ENCODE results near the gene CELA3A.
"Not testable (repeated sequence)": the region's sequence is repeated elsewhere in the genome, so short reads cannot be mapped to it uniquely, and the experiment has no call there.

Gene CELA3A

GRCh38 chr1:22002875-22003274 is 1.4 kb downstream of the CELA3A start:
- H4K20me1 ChIP-seq (ENCODE audit: insufficient read depth, low read length, poor library complexity, severe bottlenecking); H3K79me2 ChIP-seq (ENCODE audit: insufficient read depth, low read length); H3K4me3 ChIP-seq (ENCODE audit: low read length, poor library complexity, severe bottlenecking); H3F3A ChIP-seq (ENCODE audit: low read depth); H3K36me3 ChIP-seq (ENCODE audit: insufficient read depth, low read length); H3K9ac ChIP-seq (ENCODE audit: low read depth, low read length, poor library complexity, severe bottlenecking); H2AFZ ChIP-seq (ENCODE audit: low read length); H3K9me2 ChIP-seq (replicated peaks; ENCODE audit: low read depth, low read length); H3K27me3 ChIP-seq (ENCODE audit: insufficient read depth, low read length, poor library complexity, severe bottlenecking); H3K4me1 ChIP-seq (ENCODE audit: insufficient read depth, low read length, poor library complexity, severe bottlenecking); H3K4me2 ChIP-seq (ENCODE audit: low read depth, low read length, poor library complexity, severe bottlenecking); H3K9me3 ChIP-seq (ENCODE audit: insufficient read depth, low read depth, low read length): not testable (repeated sequence)

DNA sequence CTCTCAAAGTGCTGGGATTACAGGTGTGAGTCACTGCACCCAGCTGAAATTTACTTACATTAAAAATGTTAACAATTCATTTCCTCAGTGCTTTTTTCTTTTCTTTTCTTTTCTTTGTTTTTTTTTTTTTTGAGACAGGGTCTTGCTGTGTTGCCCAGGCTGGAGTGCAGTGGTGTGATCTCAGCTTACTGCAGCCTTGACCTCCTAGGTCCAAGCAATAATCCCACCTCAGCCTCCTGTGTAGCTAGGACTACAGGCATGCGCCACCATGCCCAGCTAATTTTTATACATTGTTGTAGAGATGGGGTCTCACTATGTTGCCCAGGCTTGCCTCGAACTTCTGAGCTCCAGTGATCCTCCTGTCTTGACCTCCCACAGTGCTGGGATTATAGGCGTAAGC is 2.5 kb downstream of the CELA3A start:
- H3F3A ChIP-seq (ENCODE audit: low read depth); H3K9me3 ChIP-seq (ENCODE audit: insufficient read depth, low read depth, low read length); H3K27me3 ChIP-seq (ENCODE audit: insufficient read depth, low read length, poor library complexity, severe bottlenecking); H3K9me2 ChIP-seq (replicated peaks; ENCODE audit: low read depth, low read length); H4K20me1 ChIP-seq (ENCODE audit: insufficient read depth, low read length, poor library complexity, severe bottlenecking); H3K4me2 ChIP-seq (ENCODE audit: low read depth, low read length, poor library complexity, severe bottlenecking); H3K4me1 ChIP-seq (ENCODE audit: insufficient read depth, low read length, poor library complexity, severe bottlenecking); H2AFZ ChIP-seq (ENCODE audit: low read length); H3K79me2 ChIP-seq (ENCODE audit: insufficient read depth, low read length); H3K4me3 ChIP-seq (ENCODE audit: low read length, poor library complexity, severe bottlenecking); H3K9ac ChIP-seq (ENCODE audit: low read depth, low read length, poor library complexity, severe bottlenecking); H3K36me3 ChIP-seq (ENCODE audit: insufficient read depth, low read length): not testable (repeated sequence)

DNA sequence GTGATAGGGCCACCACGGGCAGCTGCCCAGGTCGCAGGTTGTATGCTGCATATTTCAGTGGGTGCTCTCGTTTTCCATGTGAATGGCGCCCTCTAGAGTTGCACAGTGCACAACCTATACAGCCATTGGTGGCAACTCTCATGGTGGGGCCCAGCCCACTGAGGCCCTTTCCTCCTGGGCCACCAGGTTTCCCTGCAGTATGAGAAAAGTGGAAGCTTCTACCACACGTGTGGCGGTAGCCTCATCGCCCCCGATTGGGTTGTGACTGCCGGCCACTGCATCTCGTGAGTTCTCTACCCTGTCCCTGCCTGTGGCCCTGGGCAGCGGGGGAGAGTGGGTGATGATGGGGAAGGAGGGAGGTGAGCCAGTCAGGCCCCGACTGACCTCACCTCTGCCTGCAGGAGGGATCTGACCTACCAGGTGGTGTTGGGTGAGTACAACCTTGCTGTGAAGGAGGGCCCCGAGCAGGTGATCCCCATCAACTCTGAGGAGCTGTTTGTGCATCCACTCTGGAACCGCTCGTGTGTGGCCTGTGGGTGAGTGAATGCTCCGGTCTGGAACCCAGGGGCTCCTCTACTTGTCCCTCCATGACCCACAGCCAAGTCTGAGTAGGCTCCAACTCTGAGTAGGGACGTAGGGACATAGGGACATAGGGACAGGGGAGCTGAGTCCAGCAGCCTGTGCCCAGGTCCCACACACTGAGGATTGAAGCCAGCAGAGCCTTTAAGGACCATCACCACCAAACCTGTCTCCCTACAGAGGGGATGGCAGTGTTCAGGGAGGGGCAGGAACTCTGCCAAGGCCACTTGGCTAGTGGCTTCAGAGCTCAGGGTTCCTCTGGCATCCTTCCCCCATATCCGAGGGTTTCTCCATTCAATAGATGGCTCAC is 4.0 kb downstream of the CELA3A start:
- not testable (repeated sequence) for H3F3A ChIP-seq (ENCODE audit: low read depth); H3K9me2 ChIP-seq (replicated peaks; ENCODE audit: low read depth, low read length); H3K79me2 ChIP-seq (ENCODE audit: insufficient read depth, low read length); H2AFZ ChIP-seq (ENCODE audit: low read length); H3K9me3 ChIP-seq (ENCODE audit: insufficient read depth, low read depth, low read length); H3K4me2 ChIP-seq (ENCODE audit: low read depth, low read length, poor library complexity, severe bottlenecking); H3K27me3 ChIP-seq (ENCODE audit: insufficient read depth, low read length, poor library complexity, severe bottlenecking); H4K20me1 ChIP-seq (ENCODE audit: insufficient read depth, low read length, poor library complexity, severe bottlenecking); H3K36me3 ChIP-seq (ENCODE audit: insufficient read depth, low read length); H3K4me3 ChIP-seq (ENCODE audit: low read length, poor library complexity, severe bottlenecking); H3K4me1 ChIP-seq (ENCODE audit: insufficient read depth, low read length, poor library complexity, severe bottlenecking); H3K9ac ChIP-seq (ENCODE audit: low read depth, low read length, poor library complexity, severe bottlenecking)
- peak; percentile 49 for TF ChIP-seq CTCF (conservative IDR thresholded peaks at IDR 0.05; ENCODE audit: low read length)

DNA sequence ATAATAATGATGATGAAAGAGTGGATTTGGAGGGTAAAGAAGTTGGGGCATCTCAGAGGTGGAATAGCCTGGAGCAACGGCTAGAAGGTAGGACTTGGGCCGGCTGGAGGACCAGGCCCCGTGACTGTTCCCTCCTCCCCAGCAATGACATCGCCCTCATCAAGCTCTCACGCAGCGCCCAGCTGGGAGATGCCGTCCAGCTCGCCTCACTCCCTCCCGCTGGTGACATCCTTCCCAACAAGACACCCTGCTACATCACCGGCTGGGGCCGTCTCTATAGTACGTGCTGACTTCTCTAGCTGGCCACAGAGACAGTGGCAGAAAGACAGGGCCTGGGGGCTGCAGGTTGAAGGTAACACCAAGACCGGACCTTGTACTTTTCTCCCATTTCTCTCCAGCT is 5.3 kb downstream of the CELA3A start:
- H3K4me3 ChIP-seq (ENCODE audit: low read length, poor library complexity, severe bottlenecking); H4K20me1 ChIP-seq (ENCODE audit: insufficient read depth, low read length, poor library complexity, severe bottlenecking); H3K36me3 ChIP-seq (ENCODE audit: insufficient read depth, low read length); H3K27me3 ChIP-seq (ENCODE audit: insufficient read depth, low read length, poor library complexity, severe bottlenecking); H2AFZ ChIP-seq (ENCODE audit: low read length); H3F3A ChIP-seq (ENCODE audit: low read depth); H3K9me2 ChIP-seq (replicated peaks; ENCODE audit: low read depth, low read length); H3K9ac ChIP-seq (ENCODE audit: low read depth, low read length, poor library complexity, severe bottlenecking); H3K79me2 ChIP-seq (ENCODE audit: insufficient read depth, low read length); H3K4me1 ChIP-seq (ENCODE audit: insufficient read depth, low read length, poor library complexity, severe bottlenecking); H3K9me3 ChIP-seq (ENCODE audit: insufficient read depth, low read depth, low read length); H3K4me2 ChIP-seq (ENCODE audit: low read depth, low read length, poor library complexity, severe bottlenecking): not testable (repeated sequence)

DNA sequence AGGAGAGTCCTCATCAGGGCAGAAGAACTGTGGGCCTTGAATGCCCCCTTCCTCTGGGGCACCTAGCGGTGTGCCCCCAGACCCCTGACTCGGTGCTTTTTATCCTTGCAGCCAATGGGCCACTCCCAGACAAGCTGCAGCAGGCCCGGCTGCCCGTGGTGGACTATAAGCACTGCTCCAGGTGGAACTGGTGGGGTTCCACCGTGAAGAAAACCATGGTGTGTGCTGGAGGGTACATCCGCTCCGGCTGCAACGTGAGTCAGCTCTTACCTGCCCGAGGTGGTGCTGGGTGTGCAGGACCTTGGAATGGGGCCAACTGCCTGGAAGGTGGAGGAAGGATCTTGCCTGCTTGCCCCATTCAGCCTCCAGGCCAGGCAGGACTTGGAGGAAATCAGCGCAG is 5.8 kb downstream of the CELA3A start:
- H3K9me2 ChIP-seq (replicated peaks; ENCODE audit: low read depth, low read length); H3K36me3 ChIP-seq (ENCODE audit: insufficient read depth, low read length); H3K9me3 ChIP-seq (ENCODE audit: insufficient read depth, low read depth, low read length); H3K79me2 ChIP-seq (ENCODE audit: insufficient read depth, low read length); H3K9ac ChIP-seq (ENCODE audit: low read depth, low read length, poor library complexity, severe bottlenecking); H4K20me1 ChIP-seq (ENCODE audit: insufficient read depth, low read length, poor library complexity, severe bottlenecking); H2AFZ ChIP-seq (ENCODE audit: low read length); H3K4me1 ChIP-seq (ENCODE audit: insufficient read depth, low read length, poor library complexity, severe bottlenecking); H3K4me2 ChIP-seq (ENCODE audit: low read depth, low read length, poor library complexity, severe bottlenecking); H3K4me3 ChIP-seq (ENCODE audit: low read length, poor library complexity, severe bottlenecking); H3K27me3 ChIP-seq (ENCODE audit: insufficient read depth, low read length, poor library complexity, severe bottlenecking); H3F3A ChIP-seq (ENCODE audit: low read depth): not testable (repeated sequence)

GRCh38 chr1:22009566-22009965 is 8.1 kb downstream of the CELA3A start:
- H2AFZ ChIP-seq (ENCODE audit: low read length); H3K9ac ChIP-seq (ENCODE audit: low read depth, low read length, poor library complexity, severe bottlenecking); H3K4me3 ChIP-seq (ENCODE audit: low read length, poor library complexity, severe bottlenecking); H3K4me1 ChIP-seq (ENCODE audit: insufficient read depth, low read length, poor library complexity, severe bottlenecking); H3K36me3 ChIP-seq (ENCODE audit: insufficient read depth, low read length); H3K79me2 ChIP-seq (ENCODE audit: insufficient read depth, low read length); H3K9me3 ChIP-seq (ENCODE audit: insufficient read depth, low read depth, low read length); H3K27me3 ChIP-seq (ENCODE audit: insufficient read depth, low read length, poor library complexity, severe bottlenecking); H3K4me2 ChIP-seq (ENCODE audit: low read depth, low read length, poor library complexity, severe bottlenecking); H3F3A ChIP-seq (ENCODE audit: low read depth); H4K20me1 ChIP-seq (ENCODE audit: insufficient read depth, low read length, poor library complexity, severe bottlenecking); H3K9me2 ChIP-seq (replicated peaks; ENCODE audit: low read depth, low read length): not testable (repeated sequence)

DNA sequence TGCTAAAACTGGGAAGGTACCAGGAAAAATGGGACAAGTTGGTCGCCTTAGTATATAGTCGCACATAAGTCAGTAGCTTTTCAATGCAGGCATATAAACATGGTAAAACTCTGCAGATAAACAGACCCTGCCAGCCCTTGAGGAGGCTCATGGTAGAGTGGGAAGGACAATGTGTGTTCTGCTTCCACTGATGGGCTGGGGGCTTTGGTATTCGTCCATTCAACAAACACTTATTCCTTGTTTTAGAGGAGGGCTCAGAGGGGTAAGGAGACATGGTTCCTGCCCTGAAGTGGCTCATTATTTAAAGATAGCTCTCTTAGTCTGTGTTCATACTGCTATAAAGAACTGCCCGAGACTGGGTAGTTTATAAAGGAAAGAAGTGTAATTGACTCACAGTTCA is 11.3 kb downstream of the CELA3A start:
- not testable (repeated sequence) for H3K79me2 ChIP-seq (ENCODE audit: insufficient read depth, low read length); H3K9me3 ChIP-seq (ENCODE audit: insufficient read depth, low read depth, low read length); H4K20me1 ChIP-seq (ENCODE audit: insufficient read depth, low read length, poor library complexity, severe bottlenecking); H3K4me3 ChIP-seq (ENCODE audit: low read length, poor library complexity, severe bottlenecking); H3K9ac ChIP-seq (ENCODE audit: low read depth, low read length, poor library complexity, severe bottlenecking); H3K9me2 ChIP-seq (replicated peaks; ENCODE audit: low read depth, low read length); H3K4me2 ChIP-seq (ENCODE audit: low read depth, low read length, poor library complexity, severe bottlenecking); H3K36me3 ChIP-seq (ENCODE audit: insufficient read depth, low read length); H3K27me3 ChIP-seq (ENCODE audit: insufficient read depth, low read length, poor library complexity, severe bottlenecking); H2AFZ ChIP-seq (ENCODE audit: low read length); H3K4me1 ChIP-seq (ENCODE audit: insufficient read depth, low read length, poor library complexity, severe bottlenecking); H3F3A ChIP-seq (ENCODE audit: low read depth)

Data from Loucy (cell line).